GM19455 (cell line): Measurements from ENCODE around the gene SCFD2.
"Not testable (repeated sequence)": the region's sequence is repeated elsewhere in the genome, so short reads cannot be mapped to it uniquely, and the experiment has no call there.

Source experiments
- ATAC-seq: cut with Tn5 transposase; IDR thresholded peaks from one replicate; pipeline ENCODE4 v1.9.1; 2021; ENCODE audit not compliant: unreplicated experiment

The SCFD2 gene

GRCh38 chr4:52840531-52841370 lies 525.1 kb downstream of the SCFD2 start:
- no peak for ATAC-seq

DNA sequence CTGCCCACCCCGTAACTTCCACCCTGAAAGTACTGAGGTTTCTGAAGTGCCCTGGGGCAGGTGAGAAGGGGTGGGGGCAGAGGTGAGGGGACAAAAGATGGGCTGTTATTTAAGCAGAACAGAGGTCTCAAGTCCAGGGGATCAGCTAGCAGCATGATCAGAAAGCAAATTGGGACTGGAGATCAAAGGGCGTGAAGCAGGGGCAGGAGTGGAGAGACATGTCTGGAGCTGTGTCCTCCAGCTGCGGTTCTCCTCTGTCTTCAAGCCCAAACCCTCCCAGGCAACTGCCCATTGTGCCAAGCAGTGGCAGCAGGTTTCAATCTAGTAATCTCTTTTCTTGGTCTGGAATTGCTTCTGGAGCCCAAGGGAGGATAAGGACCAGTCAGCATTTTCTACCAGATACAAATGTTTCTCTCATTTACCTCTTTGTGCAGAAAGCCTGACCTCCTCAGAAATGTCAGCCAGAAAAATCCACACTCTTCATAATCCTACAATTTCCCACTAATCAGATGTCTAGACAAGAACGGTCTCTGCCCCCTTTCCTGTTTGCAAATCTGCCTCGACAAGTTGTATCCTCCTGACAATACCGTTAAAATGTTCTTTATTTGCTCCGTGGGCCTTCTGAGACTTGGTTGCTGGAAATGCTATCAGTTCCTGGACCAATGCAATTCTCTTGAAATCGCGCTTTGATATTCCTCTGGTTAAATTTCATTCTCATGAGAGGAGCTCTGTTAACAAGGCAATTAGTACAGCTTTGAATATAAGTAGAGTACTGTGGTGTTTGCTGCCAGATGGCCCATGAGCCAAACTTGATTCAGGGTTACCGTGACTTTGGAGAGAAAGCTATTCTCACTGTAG lies 526.9 kb downstream of the SCFD2 start:
- no peak for ATAC-seq

GRCh38 chr4:52837716-52838558 lies 527.9 kb downstream of the SCFD2 start:
- no peak for ATAC-seq

DNA sequence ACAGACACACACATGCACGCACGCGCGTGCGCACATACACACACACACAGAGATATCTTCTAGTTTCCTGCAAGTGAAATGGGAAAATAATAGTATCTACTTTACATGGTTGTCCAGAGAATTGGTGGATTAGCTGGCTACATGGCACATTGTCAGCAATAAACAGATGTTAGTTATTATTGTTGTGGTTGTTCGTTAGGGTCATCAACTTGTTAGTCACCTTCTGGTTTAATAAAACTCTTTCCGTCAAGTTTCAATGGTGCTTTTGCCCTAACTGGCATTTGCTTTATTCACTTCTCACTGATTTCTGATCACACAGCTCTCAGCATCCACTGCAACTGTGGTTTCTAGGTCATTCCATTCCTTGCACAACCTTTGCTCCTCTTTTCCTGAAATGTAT lies 529.2 kb downstream of the SCFD2 start:
- no peak for ATAC-seq

- no peak for ATAC-seq
Observed at GRCh38 chr4:52836120-52836519, 529.7 kb downstream of the SCFD2 start.

DNA sequence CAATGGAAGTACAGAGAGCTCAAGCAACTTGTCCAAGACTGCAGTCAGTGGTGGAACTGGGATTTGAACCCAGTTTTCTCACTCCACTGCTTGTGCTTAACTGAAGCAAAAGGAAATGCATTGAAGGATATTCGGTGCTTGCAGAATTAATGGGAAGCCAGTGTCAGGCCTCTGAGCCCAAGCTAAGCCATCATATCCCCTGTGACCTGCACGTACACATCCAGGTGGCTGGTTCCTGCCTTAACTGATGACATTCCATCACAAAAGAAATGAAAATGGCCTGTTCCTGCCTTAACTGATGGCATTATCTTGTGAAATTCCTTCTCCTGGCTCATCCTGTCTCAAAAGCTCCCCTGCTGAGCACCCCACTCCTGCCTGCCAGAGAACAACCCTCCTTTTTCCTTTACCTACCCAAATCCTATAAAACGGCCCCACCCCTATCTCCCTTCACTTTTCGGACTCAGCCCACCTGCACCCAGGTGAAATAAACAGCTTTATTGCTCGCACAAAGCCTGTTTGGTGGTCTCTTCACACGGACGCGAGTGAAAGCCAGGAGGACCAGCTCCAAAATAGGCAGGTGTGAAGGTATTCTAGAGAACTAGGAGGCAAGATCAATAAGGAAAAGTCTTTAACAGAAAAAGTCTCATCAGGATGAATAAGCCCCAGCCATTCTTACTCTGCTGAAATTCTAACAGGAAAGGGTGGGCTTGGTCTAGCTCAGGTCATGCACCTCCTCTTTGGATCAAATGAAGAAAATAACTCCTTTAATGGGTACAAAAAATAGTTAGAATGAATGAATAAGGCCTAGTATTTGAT lies 531.0 kb downstream of the SCFD2 start:
- ATAC-seq = not testable (repeated sequence)

GRCh38 chr4:52833941-52834525 lies 531.8 kb downstream of the SCFD2 start:
- ATAC-seq = no peak

DNA sequence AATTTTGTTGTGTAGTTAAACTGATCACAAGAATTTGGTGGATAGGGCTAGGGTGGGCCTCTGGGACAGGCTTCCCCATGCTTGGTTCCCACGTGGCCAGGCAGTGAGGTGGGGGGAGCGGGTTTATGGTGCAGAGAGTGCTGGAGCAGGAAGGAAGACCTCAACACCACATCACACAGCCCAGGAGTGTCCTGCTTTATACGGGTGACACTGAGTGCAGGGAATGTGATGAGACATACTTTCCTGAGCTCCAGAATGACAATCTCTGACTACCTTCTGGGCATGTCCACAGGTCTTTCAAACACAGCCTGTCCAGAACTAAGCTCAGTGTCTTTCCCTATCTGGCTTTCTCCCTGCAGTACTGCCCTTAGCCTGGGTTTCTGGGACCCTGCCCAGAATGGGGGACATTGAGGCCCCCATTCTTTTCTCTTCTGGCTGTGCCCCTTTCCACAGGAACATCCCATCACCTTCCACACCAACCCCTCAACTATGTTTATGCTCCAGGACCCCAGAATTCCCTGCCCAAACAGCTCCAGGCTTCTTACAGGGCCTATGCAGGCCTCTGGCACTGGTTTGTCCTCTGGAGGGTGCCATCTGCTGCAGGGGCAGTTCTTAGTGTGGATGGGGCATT lies 540.3 kb downstream of the SCFD2 start:
- ATAC-seq = no peak

GRCh38 chr4:52824603-52825459 lies 541.0 kb downstream of the SCFD2 start:
- no peak for ATAC-seq

GRCh38 chr4:52824270-52824602 lies 541.6 kb downstream of the SCFD2 start:
- no peak for ATAC-seq

DNA sequence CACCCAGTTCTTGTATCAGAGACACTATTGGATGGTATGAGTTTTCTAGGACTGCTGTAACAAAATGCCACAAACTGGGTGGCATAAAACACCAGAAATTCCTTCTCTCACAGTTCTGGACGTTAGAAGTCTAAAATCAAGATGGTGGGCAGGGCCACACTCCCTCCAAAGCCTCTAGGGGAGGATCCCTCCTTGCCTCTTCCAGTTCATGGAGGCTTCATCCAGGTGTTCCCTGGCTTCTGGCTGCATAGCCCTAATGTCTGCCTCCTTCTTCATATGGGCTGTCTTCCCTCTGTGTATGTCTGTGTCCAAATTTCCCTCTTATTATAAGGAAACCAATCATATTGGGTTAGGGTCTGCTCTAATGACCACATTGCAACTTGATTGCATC lies 542.2 kb downstream of the SCFD2 start:
- ATAC-seq = no peak
